Right lobe of liver (tissue), 4 donors: ENCODE data around the gene SYT9.

ENCODE experiments used
- POLR2A ChIP-seq: fragments of 450-650 bp; IDR thresholded peaks from one replicate; pipeline ENCODE4 v1.6.1; 2017; ENCODE audit warnings: antibody characterized with exemption, mild to moderate bottlenecking
- TF ChIP-seq, protein P1 (sequence below), 4 donors: fragments of 200-600 bp in 3 of 4; fragments of 450-650 bp in 1 of 4; IDR thresholded peaks; one replicate each; pipeline versions ENCODE4 v1.5.1 to v1.8.0; 2016 to 2022; ENCODE audit warnings: antibody characterized with exemption in 4 of 4, mild to moderate bottlenecking in 2 of 4
- donor health status: DM: no; HTN: no; CAD: no.
- donor health status: DM: no; HTN: no; CAD: no.
- donor health status: DM: no; HTN: yes; CAD: no.

DNA sequence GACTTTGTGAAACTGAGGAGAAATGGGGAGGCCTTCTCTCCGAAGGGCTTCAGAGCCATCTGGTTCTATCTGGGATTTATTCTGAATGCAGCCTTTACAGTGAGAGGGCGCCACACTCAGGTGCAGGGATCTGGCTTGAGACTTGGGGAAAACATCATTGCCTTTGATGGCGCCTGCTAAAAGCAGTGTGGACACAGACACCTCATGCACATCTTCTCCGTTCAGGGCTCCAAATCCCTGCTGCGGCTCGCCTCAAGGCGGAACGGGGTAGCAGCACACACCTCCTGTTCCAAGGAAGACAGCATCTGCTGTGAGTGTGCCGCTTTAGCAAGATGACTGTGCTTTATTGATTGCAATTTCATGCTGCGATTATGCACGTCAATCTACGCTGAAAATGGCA, 196.5 kb downstream of the SYT9 start:
- TF ChIP-seq, protein P1, sequence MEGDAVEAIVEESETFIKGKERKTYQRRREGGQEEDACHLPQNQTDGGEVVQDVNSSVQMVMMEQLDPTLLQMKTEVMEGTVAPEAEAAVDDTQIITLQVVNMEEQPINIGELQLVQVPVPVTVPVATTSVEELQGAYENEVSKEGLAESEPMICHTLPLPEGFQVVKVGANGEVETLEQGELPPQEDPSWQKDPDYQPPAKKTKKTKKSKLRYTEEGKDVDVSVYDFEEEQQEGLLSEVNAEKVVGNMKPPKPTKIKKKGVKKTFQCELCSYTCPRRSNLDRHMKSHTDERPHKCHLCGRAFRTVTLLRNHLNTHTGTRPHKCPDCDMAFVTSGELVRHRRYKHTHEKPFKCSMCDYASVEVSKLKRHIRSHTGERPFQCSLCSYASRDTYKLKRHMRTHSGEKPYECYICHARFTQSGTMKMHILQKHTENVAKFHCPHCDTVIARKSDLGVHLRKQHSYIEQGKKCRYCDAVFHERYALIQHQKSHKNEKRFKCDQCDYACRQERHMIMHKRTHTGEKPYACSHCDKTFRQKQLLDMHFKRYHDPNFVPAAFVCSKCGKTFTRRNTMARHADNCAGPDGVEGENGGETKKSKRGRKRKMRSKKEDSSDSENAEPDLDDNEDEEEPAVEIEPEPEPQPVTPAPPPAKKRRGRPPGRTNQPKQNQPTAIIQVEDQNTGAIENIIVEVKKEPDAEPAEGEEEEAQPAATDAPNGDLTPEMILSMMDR (IDR thresholded peaks at IDR 0.05), result no peak
- TF ChIP-seq POLR2A, result no peak
